Type B pancreatic cell (in vitro differentiated cells): ENCODE measurements around the gene ADAMTS1. TPM values are rescaled to one million over a fixed set of nuclear protein-coding genes. Genes with fewer than 3 reads are reported as not detected.

Experiments used
- DNase-seq: peaks from one replicate; pipeline ENCODE4 v3.0.0; 2021; ENCODE audit warnings: mixed read lengths; ENCODE audit not compliant: unreplicated experiment; ENCODE audit errors: extremely low spot score
- H3K27ac Mint-ChIP-seq: 2 replicates; pipeline ENCODE4 v1.8.0; 2021; ENCODE audit warnings: mild to moderate bottlenecking, mixed read lengths
- H3K27me3 Mint-ChIP-seq: 2 replicates; pipeline ENCODE4 v1.8.0; 2021; ENCODE audit warnings: mixed read lengths
- H3K36me3 Mint-ChIP-seq: 2 replicates; pipeline ENCODE4 v1.8.0; 2021; ENCODE audit warnings: mixed read lengths
- H3K4me1 Mint-ChIP-seq: one replicate; pipeline ENCODE4 v1.8.0; 2021; ENCODE audit warnings: mixed read lengths; ENCODE audit not compliant: unreplicated experiment
- H3K4me3 Mint-ChIP-seq: 2 replicates; pipeline ENCODE4 v1.8.0; 2021; ENCODE audit warnings: mild to moderate bottlenecking, mixed read lengths
- H3K9me3 Mint-ChIP-seq: 2 replicates; pipeline ENCODE4 v1.8.0; 2021; ENCODE audit warnings: mixed read lengths
- CTCF ChIP-seq: fragments of 200-600 bp; sonication (generic); conservative IDR thresholded peaks from 2 replicates; pipeline ENCODE4 v1.5.0; 2021; ENCODE audit warnings: antibody characterized with exemption, mild to moderate bottlenecking
- total RNA-seq: library from RNA; stranded (reverse); gene quantifications from 2 replicates; pipeline ENCODE4 v1.2.1, GENCODE V29; 2021; ENCODE audit warnings: low replicate concordance

Gene ADAMTS1
- total RNA-seq, 1 donor from 2014 or later, result 77.3 TPM

GRCh38 chr21:26833011-26833410, 12.2 kb downstream of the ADAMTS1 start:
- Mint-ChIP-seq H3K36me3 (peaks cover 11% of the 10 kb centered on the region), H3K4me1 (peaks cover 24% of the 10 kb centered on the region), H3K27ac (no peak overlapping the region), H3K27me3 (peaks cover 3% of the 10 kb centered on the region), H3K9me3 (no peaks in the 10 kb centered on the region), H3K4me3 (no peak overlapping the region)
- TF ChIP-seq CTCF, result no peak
- DNase-seq, result no peak

- Mint-ChIP-seq H3K4me1 (peaks cover 22% of the 10 kb centered on the region), H3K27ac (no peak overlapping the region), H3K4me3 (no peak overlapping the region), H3K9me3 (no peaks in the 10 kb centered on the region), H3K36me3 (peaks cover 9% of the 10 kb centered on the region), H3K27me3 (peaks cover 3% of the 10 kb centered on the region)
- no peak for DNase-seq
- no peak for TF ChIP-seq CTCF
Measured at GRCh38 chr21:26832546-26832945, 12.7 kb downstream of the ADAMTS1 start.

- DNase-seq, result no peak
- TF ChIP-seq CTCF, result no peak
- H3K27ac Mint-ChIP-seq, result no peak overlapping the region
- H3K4me1 Mint-ChIP-seq, result peaks cover 3% of the 10 kb centered on the region
- H3K36me3 Mint-ChIP-seq, result no peaks in the 10 kb centered on the region
- no peaks in the 10 kb centered on the region for H3K27me3 Mint-ChIP-seq
- peaks cover 5% of the 10 kb centered on the region for H3K9me3 Mint-ChIP-seq
- H3K4me3 Mint-ChIP-seq, result no peak overlapping the region
Measured at GRCh38 chr21:26826801-26827200, 18.4 kb downstream of the ADAMTS1 start.

GRCh38 chr21:26820509-26820908, 24.7 kb downstream of the ADAMTS1 start:
- no peak for TF ChIP-seq CTCF
- no peak overlapping the region for H3K4me3 Mint-ChIP-seq
- peaks cover 5% of the 10 kb centered on the region for H3K9me3 Mint-ChIP-seq
- H3K36me3 Mint-ChIP-seq, result no peaks in the 10 kb centered on the region
- DNase-seq, result no peak
- peaks cover 22% of the 10 kb centered on the region for H3K4me1 Mint-ChIP-seq
- no peaks in the 10 kb centered on the region for H3K27me3 Mint-ChIP-seq
- no peak overlapping the region for H3K27ac Mint-ChIP-seq

- H3K4me3 Mint-ChIP-seq, result no peak overlapping the region
- H3K9me3 Mint-ChIP-seq, result no peaks in the 10 kb centered on the region
- DNase-seq, result no peak
- TF ChIP-seq CTCF, result no peak
- H3K36me3 Mint-ChIP-seq, result no peaks in the 10 kb centered on the region
- peaks cover 24% of the 10 kb centered on the region for H3K4me1 Mint-ChIP-seq
- no peak overlapping the region for H3K27ac Mint-ChIP-seq
- no peaks in the 10 kb centered on the region for H3K27me3 Mint-ChIP-seq
Measured at GRCh38 chr21:26819740-26820324, 25.4 kb downstream of the ADAMTS1 start.

- Mint-ChIP-seq H3K4me1 (peaks cover 29% of the 10 kb centered on the region), H3K36me3 (no peaks in the 10 kb centered on the region), H3K27me3 (no peaks in the 10 kb centered on the region), H3K4me3 (no peak overlapping the region), H3K9me3 (no peaks in the 10 kb centered on the region), H3K27ac (no peak overlapping the region)
- no peak for TF ChIP-seq CTCF
- no peak for DNase-seq
Measured at GRCh38 chr21:26818906-26819305, 26.3 kb downstream of the ADAMTS1 start.
